Measurements from ENCODE around the gene SCFD2. TPM values are rescaled to one million over a fixed set of nuclear protein-coding genes. Genes with fewer than 3 reads are reported as not detected.
A peak's percentile ranks its signal among the peaks of the same experiment; 100 is the strongest.

SCFD2 gene
- total RNA-seq, 1 experiment from 2014 or later, result 8.1 TPM

GRCh38 chr4:52915191-52915590 is 450.7 kb downstream of the SCFD2 start:
- Histone ChIP-seq H3K4me1 (replicated peaks; ENCODE audit: insufficient read depth) (peaks cover 44% of the 10 kb centered on the region), H3K27ac (peak overlapping the region; percentile 64; the same call in 1 of the 2 replicates), H3K79me2 (ENCODE audit: low read depth) (no peaks in the 10 kb centered on the region), H2AFZ (no peak overlapping the region), H3K4me2 (0 out of 2 replicates have a peak overlapping the region, but pooled peaks have one; percentile 78), H3K4me3 (no peak overlapping the region), H4K20me1 (ENCODE audit: insufficient read depth) (no peaks in the 10 kb centered on the region), H3F3A (ENCODE audit: insufficient read depth, low read depth) (0 out of 2 replicates have a peak, but pooled peaks cover 13% of the 10 kb centered on the region), H3K9me3 (ENCODE audit: insufficient read depth, low read depth) (no peaks in the 10 kb centered on the region), H3K27me3 (ENCODE audit: insufficient read depth, low read depth) (no peaks in the 10 kb centered on the region), H3K36me3 (ENCODE audit: low read depth) (no peaks in the 10 kb centered on the region), H3K9me2 (ENCODE audit: insufficient read depth) (no peaks in the 10 kb centered on the region)
- TF ChIP-seq EZH2 (IDR thresholded peaks at IDR 0.05; ENCODE audit: low read depth), result no peak
- TF ChIP-seq CTCF (conservative IDR thresholded peaks at IDR 0.05), result no peak
- BruUV-seq (replicated peaks), result no TSS peak
- ChIA-PET CTCF (no interaction called here), POLR2A (ENCODE audit: unreplicated experiment) (no interaction called here)
- DNase-seq, result no peak
- intact Hi-C loops (cut with micrococcal nuclease; ENCODE audit: unreplicated experiment), result loop anchor here (2.0 kb wide), 1 partner anchor 92 kb away; no protein-coding TSS in a partner anchor

GRCh38 chr4:52914051-52914605 is 451.7 kb downstream of the SCFD2 start:
- DNase-seq, result peak; percentile 22 to 78

GRCh38 chr4:52912608-52913007 is 453.3 kb downstream of the SCFD2 start:
- H3K4me3 ChIP-seq, result no peak overlapping the region
- TF ChIP-seq EZH2 (IDR thresholded peaks at IDR 0.05; ENCODE audit: low read depth) (no peak), CTCF (conservative IDR thresholded peaks at IDR 0.05) (no peak)
- no peak overlapping the region; the same call in 1 of the 2 replicates for H3K4me2 ChIP-seq
- intact Hi-C loops (cut with micrococcal nuclease; ENCODE audit: unreplicated experiment), result loop anchor here (5.0 kb wide), 1 partner anchor 200 kb away; no protein-coding TSS in a partner anchor
- no peaks in the 10 kb centered on the region for H3K27me3 ChIP-seq (ENCODE audit: insufficient read depth, low read depth)
- no TSS peak for BruUV-seq (replicated peaks)
- H3K9me3 ChIP-seq (ENCODE audit: insufficient read depth, low read depth), result no peaks in the 10 kb centered on the region
- H3K9me2 ChIP-seq (ENCODE audit: insufficient read depth), result no peaks in the 10 kb centered on the region
- H3K36me3 ChIP-seq (ENCODE audit: low read depth), result no peaks in the 10 kb centered on the region
- H3K79me2 ChIP-seq (ENCODE audit: low read depth), result no peaks in the 10 kb centered on the region
- ChIA-PET CTCF (no interaction called here), POLR2A (ENCODE audit: unreplicated experiment) (no interaction called here)
- H3F3A ChIP-seq (ENCODE audit: insufficient read depth, low read depth), result 0 out of 2 replicates have a peak, but pooled peaks cover 13% of the 10 kb centered on the region
- peak overlapping the region; percentile 64; the same call in 1 of the 2 replicates for H3K27ac ChIP-seq
- no peak overlapping the region for H2AFZ ChIP-seq
- peaks cover 44% of the 10 kb centered on the region for H3K4me1 ChIP-seq (replicated peaks; ENCODE audit: insufficient read depth)
- no peak for DNase-seq
- no peaks in the 10 kb centered on the region for H4K20me1 ChIP-seq (ENCODE audit: insufficient read depth)

More at GRCh38 chr4:52914051-52914605, 451.7 kb downstream of the SCFD2 start:
- 0 out of 2 replicates have a peak, but pooled peaks cover 13% of the 10 kb centered on the region for H3F3A ChIP-seq (ENCODE audit: insufficient read depth, low read depth)
- H3K9me3 ChIP-seq (ENCODE audit: insufficient read depth, low read depth), result no peaks in the 10 kb centered on the region
- intact Hi-C loops (cut with micrococcal nuclease; ENCODE audit: unreplicated experiment), result loop anchor here (2.0 to 5.0 kb wide), 2 partner anchors 91 to 202 kb away; no protein-coding TSS in a partner anchor
- H3K27me3 ChIP-seq (ENCODE audit: insufficient read depth, low read depth), result no peaks in the 10 kb centered on the region
- H2AFZ ChIP-seq, result no peak overlapping the region
- no peaks in the 10 kb centered on the region for H3K9me2 ChIP-seq (ENCODE audit: insufficient read depth)
- peak overlapping the region; percentile 5; the same call in 1 of the 2 replicates for H3K4me3 ChIP-seq
- peak overlapping the region; percentile 78 for H3K4me2 ChIP-seq
- H3K4me1 ChIP-seq (replicated peaks; ENCODE audit: insufficient read depth), result peaks cover 44% of the 10 kb centered on the region
- peak overlapping the region; percentile 64 for H3K27ac ChIP-seq
- BruUV-seq (replicated peaks), result no TSS peak
- no peaks in the 10 kb centered on the region for H3K79me2 ChIP-seq (ENCODE audit: low read depth)
- ChIA-PET CTCF (interaction anchor here (0.6 kb wide), 1 partner anchor 174 kb away, joined by 3 read pairs; no protein-coding TSS in a partner anchor), POLR2A (ENCODE audit: unreplicated experiment) (interaction anchor here (0.5 kb wide), 1 partner anchor 67 kb away, joined by 7 read pairs; no protein-coding TSS in a partner anchor)
- H3K36me3 ChIP-seq (ENCODE audit: low read depth), result no peaks in the 10 kb centered on the region
- no peak for TF ChIP-seq CTCF (conservative IDR thresholded peaks at IDR 0.05)
- TF ChIP-seq EZH2 (IDR thresholded peaks at IDR 0.05; ENCODE audit: low read depth), result no peak
- H4K20me1 ChIP-seq (ENCODE audit: insufficient read depth), result no peaks in the 10 kb centered on the region

Measured in PC-9 (cell line).